KBM-7 (cell line): ENCODE data around the gene GSAP.
A peak's percentile ranks its signal among the peaks of the same experiment; 100 is the strongest.
"Not testable (repeated sequence)": the region's sequence is repeated elsewhere in the genome, so short reads cannot be mapped to it uniquely, and the experiment has no call there.

ENCODE experiments used
- DNase-seq: peaks from one replicate; pipeline ENCODE4 v3.0.0-alpha.2; 2015
- in situ Hi-C: fragments of 300-500 bp; cut with MboI; formaldehyde crosslinking; loops from 2 replicates; pipeline ENCODE4 v1.14.3; 2020; ENCODE audit warnings: low sequenced_read_pairs, low pct_unique_long_range_greater_than_20kb, mixed read lengths

Gene GSAP

GRCh38 chr7:77382532-77382931 is 33.6 kb downstream of the GSAP start:
- no peak for DNase-seq
- in situ Hi-C loops = no loop called here

- in situ Hi-C loops = no loop called here
- DNase-seq = no peak
Measured at GRCh38 chr7:77378584-77378983, 37.6 kb downstream of the GSAP start.

- in situ Hi-C loops = no loop called here
- DNase-seq = no peak
Measured at GRCh38 chr7:77370606-77371005, 45.5 kb downstream of the GSAP start.

- no peak for DNase-seq
- in situ Hi-C loops = no loop called here
Measured at GRCh38 chr7:77368974-77369373, 47.2 kb downstream of the GSAP start.

GRCh38 chr7:77367976-77368375 is 48.2 kb downstream of the GSAP start:
- in situ Hi-C loops = no loop called here
- DNase-seq = no peak

GRCh38 chr7:77362905-77363304 is 53.2 kb downstream of the GSAP start:
- no peak for DNase-seq
- in situ Hi-C loops = no loop called here

- no peak for DNase-seq
- in situ Hi-C loops = no loop called here
Measured at GRCh38 chr7:77360969-77361368, 55.2 kb downstream of the GSAP start.

- in situ Hi-C loops = no loop called here
- DNase-seq = no peak
Measured at GRCh38 chr7:77360104-77360503, 56.0 kb downstream of the GSAP start.

- in situ Hi-C loops = no loop called here
- no peak for DNase-seq
Measured at GRCh38 chr7:77359599-77359998, 56.5 kb downstream of the GSAP start.

GRCh38 chr7:77354914-77355313 is 61.2 kb downstream of the GSAP start:
- in situ Hi-C loops = no loop called here
- no peak for DNase-seq

- in situ Hi-C loops = no loop called here
Measured at GRCh38 chr7:77354484-77354883, 61.7 kb downstream of the GSAP start.

GRCh38 chr7:77353911-77354310 is 62.2 kb downstream of the GSAP start:
- DNase-seq = no peak
- in situ Hi-C loops = no loop called here

More at GRCh38 chr7:77354484-77354883, 61.7 kb downstream of the GSAP start:
- DNase-seq = no peak

GRCh38 chr7:77353407-77353721 is 62.8 kb downstream of the GSAP start:
- in situ Hi-C loops = no loop called here
- no peak for DNase-seq

- DNase-seq = peak; percentile 44
- in situ Hi-C loops = no loop called here
Measured at GRCh38 chr7:77352665-77353406, 63.3 kb downstream of the GSAP start.

GRCh38 chr7:77351539-77352004 is 64.6 kb downstream of the GSAP start:
- peak; percentile 98 for DNase-seq
- in situ Hi-C loops = no loop called here

- no peak for DNase-seq
- in situ Hi-C loops = no loop called here
Measured at GRCh38 chr7:77349141-77349540, 67.0 kb downstream of the GSAP start.

GRCh38 chr7:77348371-77348813 is 67.8 kb downstream of the GSAP start:
- in situ Hi-C loops = no loop called here
- DNase-seq = no peak

GRCh38 chr7:77346441-77346840 is 69.7 kb downstream of the GSAP start:
- DNase-seq = no peak

GRCh38 chr7:77345426-77345825 is 70.7 kb downstream of the GSAP start:
- in situ Hi-C loops, DNase-seq: not testable (repeated sequence)

More at GRCh38 chr7:77346441-77346840, 69.7 kb downstream of the GSAP start:
- in situ Hi-C loops = no loop called here

GRCh38 chr7:77339726-77340125 is 76.4 kb downstream of the GSAP start:
- in situ Hi-C loops = no loop called here
- DNase-seq = no peak
